ENCODE results near the gene EIF2B5.
"Not testable (repeated sequence)": the region's sequence is repeated elsewhere in the genome, so short reads cannot be mapped to it uniquely, and the experiment has no call there.

Gene EIF2B5

DNA sequence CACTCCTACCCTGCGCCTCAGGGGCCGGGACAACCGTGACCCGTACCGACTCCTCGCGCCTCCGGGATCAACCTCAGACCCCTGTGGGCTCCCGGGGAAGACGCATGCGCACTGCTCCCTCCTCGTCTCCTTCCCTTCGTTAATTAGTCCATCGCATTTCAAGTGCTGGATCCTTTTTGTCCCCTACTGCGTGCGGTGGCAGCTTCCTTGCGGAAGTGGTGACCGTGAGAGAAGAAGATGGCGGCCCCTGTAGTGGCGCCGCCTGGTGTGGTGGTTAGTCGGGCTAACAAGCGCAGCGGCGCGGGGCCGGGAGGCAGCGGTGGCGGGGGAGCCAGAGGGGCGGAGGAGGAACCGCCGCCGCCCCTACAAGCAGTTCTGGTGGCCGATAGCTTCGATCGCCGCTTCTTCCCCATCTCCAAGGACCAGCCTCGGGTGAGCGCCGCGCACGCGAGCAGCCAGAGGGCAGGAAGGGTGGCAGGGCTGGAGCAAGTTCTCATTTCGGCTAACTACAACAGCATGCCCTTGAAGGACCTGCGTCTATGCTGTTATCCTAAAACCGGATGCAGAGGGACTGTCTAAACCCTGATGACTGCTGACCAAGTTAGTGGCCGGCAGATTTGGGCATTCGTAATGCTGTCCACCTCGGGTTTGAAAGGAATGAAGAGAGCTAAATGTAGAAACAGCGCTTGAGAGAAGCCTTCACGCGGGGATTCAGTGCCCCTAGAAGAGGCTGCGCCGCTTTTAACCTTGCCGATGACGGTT is at the start of gene EIF2B5:
Gene EIF2B5, plus strand, starts transcription at position 210 of the 762 bp plus-strand sequence. Its CDS starts 28 bp downstream, at position 238.
- DNase-seq (ENCODE audit: low spot score) = peak; percentile 95

DNA sequence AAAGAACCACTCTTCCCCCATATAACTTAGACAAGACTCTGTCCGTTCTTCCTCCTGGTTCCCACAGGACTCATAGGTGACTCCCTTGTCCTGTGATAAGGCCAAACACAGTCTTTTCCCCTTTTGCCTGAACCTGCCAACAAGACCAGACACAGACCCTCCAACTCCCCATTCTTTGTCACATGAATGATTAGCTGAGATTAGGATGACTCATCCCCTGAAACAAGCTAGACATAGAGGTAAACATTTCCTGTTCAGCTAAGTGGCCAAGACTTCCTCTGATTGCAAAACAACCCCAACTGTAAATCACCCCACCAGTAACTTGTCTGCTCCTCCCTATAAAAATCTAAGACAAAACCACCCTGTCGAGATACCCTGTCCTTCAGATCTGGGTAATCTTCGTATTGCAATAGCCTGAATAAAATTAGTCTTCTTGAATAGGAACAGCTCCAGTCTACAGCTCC is 49.7 kb upstream of the EIF2B5 start:
- DNase-seq (ENCODE audit: low spot score) = peak; percentile 61

DNA sequence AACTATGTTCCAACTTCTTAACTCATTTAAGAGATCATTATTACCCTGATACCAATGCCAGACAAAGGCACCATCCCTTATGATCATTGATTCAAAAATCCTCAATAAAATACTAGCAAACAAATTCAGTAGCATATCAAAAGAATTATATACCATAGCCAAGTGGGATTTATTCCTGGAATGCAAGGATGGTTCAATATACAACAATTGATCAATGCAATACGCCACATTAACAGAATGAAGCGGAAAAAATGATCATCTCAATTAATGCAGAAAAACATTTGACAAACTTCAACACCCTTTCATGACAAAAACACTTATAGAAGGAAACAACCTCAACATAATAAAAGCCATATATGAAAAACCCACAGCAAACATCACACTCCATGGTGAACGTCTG is 43.0 kb upstream of the EIF2B5 start:
- DNase-seq (ENCODE audit: low spot score) = no peak

DNA sequence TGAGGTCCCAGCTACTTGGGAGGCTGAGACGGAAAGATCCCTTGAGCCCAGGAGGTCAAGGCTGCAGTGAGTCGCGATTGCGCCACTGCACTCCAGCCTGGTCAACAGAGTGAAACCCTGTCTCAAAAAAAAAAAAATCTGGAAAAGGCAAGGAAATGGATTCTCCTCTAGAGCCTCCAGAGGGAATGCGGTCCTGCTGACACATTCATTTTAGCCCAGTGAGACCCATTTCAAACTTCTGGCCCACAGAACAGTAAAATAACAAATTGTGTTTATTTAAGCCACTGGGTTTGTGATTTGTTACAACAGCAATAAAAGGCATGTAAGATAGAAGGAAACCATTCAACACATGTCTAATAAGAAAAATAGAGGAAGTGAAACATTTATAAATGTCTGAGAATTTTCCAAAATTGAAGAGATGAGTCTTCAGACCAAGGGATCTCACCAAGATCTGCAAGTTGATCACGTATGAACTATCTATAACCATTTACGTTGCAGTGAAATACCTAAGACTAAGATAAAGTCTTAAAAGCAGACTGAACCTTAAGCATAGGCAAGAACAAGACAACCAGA is 38.3 kb upstream of the EIF2B5 start, which contains the start of gene HTR3E:
Gene HTR3E, plus strand, starts transcription at position 254 of the 573 bp plus-strand sequence. CDS start 466 bp downstream, outside the sequence.
- DNase-seq (ENCODE audit: low spot score) = no peak

DNA sequence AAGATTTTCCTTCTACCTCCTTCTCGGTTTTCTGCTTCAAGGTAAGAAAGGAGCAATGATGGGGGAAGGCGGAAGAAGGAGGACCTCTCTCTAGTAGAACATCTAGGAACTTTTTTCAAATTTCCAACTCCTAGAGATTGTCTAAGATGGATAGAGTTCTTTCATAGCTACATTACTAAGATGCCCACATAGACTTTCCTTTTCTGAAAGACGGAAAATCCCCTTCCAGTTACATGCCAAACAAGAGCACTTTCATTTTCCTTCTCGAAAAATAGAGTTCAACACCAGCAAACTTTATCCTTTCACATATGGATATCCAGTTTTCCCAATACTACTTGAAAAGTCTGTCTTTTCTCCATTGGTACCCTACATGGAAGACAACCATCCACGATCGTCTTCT is 37.6 kb upstream of the EIF2B5 start:
- DNase-seq (ENCODE audit: low spot score) = no peak

DNA sequence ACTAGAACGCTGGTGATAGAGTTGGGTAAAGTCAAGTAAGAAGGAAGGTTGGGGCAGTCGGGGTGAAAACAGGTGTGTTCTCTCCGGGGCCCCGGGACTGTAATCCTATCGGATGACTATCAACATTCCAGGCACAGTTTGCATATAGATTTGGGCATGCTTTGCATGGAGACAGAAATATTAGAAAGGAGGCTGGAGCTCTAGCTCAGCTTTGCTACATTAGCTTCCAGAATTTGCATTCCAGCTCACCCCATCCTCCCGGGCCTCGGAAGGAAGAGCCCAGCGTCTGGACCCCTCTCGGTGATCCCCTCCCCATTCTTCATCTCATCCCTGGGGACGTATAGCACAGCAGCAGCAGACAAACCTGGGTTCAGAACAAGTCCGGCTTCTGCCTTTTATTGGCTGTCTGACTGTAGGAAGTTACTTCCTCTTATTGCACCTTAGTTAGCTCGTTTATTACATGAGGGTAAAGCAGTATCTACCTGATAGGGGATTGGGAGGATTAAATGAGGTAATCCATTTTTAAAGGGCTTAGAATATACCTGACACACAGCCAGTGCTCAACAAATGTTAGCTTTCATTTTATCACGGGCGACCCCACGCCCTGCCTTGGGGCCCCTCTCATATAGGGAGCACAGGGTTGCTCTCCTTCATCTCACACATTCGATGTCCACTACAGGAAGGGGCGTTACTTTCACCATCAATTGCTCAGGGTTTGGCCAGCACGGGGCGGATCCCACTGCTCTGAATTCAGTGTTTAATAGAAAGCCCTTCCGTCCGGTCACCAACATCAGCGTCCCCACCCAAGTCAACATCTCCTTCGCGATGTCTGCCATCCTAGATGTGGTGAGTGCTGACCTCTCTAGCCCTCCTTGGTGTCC is 35.1 kb upstream of the EIF2B5 start:
- DNase-seq (ENCODE audit: low spot score) = no peak

DNA sequence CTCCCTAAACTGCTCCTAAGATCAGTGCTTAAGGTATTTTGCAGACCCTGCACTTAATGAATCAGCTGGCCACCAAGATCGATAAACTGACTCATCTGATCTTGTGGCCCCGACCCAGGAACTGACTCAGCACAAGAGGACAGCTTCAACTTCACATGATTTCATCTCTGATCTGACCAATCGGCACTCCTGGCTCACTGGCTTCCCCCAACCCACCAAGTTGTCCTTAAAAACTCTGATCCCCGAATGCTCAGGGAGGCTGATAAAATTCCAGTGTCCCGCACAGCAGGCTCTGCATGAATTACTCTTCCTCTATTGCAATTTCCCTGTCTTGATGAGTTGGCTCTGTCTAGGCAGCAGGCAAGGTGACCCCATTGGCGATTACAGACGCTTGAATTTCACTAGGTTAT is 24.8 kb upstream of the EIF2B5 start:
- no peak for DNase-seq (ENCODE audit: low spot score)

DNA sequence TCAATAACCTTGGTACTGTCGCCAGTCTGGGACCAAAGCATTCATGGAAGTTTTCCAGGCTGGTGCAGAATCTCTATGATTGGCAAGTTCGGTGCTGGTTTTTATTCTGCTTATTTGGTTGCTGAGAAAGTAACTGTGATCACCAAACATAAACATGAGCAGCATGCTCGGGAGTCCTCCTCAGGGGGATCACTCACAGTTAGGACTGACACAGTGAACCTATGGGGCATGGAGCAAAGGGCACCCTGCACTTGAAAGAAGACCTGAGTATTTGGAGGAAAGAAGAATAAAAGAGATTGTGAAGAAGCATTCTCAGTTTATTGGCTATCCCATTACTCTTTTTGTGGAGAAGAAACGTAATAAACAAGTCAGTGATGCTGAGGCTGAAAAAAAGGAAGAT is 19.1 kb upstream of the EIF2B5 start:
- no peak for DNase-seq (ENCODE audit: low spot score)

DNA sequence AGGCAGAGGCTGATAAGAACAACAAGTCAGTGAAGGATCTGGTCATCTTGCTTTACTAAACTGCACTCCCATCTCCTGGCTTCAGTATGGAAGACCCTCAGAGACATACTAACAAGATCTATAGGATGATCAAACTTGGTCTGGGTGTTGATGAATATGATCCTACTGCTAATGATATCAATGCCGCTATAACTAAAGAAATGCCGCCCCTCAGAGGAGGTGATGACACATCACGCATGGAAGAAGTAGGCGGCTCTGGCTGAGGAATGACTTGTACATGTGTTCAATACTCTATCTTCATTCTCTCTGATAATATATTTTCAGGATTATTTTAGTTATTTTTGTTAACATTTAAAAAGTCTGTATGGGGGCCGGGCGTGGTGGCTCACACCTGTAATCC is 17.5 kb upstream of the EIF2B5 start:
- DNase-seq (ENCODE audit: low spot score) = no peak

DNA sequence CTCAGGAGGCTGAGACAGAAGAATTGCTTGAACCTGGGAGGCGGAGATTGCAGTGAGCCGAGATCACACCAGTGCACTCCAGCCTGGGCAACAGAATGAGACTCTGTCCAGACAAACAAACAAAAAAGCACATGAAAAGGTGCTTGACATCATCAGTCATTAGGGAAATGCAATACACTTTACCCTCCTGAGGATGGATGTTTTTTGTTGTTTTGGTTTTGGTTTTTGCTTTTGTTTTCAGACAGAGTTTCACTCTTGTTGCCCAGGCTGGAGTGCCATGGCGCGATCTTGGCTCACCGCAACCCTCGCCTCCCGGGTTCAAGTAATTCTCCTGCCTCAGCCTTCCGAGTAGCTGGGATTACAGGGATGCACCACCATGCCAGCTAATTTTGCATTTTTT is 14.1 kb upstream of the EIF2B5 start:
- DNase-seq (ENCODE audit: low spot score) = not testable (repeated sequence)

DNA sequence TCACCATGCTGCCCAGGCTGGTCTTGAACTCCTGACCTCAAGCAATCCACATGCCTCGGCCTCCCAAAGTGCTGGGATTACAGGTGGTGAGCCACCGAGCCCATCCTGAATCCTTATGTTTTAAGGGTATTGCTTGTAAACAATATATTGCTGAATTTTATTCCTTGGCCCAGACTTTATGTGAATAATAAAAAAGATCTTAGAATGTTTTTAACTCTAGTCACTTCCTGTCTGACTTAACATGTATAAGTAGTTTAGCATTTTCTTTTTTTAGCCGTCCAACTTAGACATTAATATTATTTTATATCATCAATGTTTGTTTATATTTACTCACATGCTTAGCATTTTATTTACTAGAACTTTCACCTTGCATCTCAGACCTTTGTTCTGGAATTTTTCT is 9.2 kb upstream of the EIF2B5 start:
- no peak for DNase-seq (ENCODE audit: low spot score)

DNA sequence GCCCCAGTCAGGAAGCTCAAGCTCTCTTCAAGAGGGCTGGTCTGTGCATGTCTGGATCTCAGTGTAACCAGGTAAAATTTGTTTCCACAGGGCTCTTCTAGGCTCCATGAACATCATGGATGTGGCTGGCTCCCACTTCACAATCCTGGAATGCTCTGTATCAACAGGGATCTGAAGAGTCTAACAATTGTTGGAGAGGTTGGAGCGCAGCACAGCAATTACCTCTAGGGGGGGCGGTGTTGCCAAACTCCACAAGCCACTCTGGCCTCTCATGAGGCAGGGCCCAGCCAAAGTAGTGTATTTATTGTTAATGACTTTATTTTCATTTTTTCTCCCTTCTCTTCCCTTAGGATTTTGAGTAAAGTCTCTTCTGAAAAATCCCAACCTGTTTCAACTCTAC is 6.1 kb upstream of the EIF2B5 start:
- DNase-seq (ENCODE audit: low spot score) = no peak

DNA sequence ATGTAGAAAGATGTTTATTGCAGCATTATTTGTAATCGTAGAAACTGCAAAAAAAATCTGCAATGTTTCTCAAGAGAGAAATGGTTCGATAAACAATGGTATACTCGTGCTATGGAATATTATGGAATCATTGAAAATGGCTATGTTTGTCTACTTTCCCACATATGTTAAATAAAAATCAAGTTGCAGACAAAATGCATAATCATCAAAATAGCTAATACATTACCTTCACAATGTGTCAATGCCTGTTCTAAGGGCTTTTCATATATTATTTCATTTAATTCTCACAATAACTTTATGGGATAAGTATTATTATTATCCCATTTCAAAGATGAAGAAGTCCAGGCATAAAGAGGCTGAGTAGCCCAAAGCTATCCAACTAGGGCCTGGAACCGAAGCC is 2.2 kb upstream of the EIF2B5 start:
- DNase-seq (ENCODE audit: low spot score) = no peak

DNA sequence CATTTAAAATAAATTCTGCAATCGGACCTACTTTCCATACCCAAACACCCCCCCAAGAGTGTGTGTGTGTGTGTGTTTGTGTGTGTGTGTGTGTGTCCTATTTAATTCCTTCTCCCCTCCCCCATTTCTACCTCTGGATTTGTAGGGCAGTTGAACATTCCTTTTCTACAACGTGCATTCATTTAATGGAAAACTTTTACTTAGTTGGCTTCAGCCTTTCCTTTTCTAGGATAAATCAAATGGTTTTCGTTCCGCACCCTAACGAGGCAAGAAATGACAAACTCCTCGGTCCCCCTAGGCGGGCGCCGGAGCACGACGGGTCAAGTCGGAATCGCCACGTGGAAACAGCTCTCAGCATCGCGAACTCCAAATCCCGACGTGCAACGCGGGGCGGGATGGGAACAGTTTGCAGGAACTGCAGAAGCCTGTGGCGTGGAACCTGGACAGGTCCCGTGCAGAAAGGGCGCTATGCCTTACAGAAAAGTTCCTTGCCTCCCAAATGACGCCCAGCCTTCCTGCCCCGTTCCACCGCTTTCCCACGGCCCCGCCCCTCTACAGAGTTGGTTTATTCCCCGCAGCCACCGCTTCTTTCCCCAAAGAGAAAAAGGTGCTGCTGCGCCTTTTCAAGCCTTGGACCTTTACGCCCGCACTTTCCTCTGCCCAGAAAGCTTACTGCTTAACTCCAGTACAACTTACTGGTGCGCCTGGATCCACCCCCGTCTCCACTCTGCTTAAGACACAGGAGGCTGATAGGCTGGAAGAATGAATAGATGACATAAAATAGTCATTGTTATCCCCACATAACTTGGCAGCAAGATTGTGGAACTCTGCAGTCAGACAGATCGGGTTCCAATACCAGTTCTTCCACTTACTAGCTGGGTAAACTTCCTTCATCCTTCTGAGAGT is 1.1 kb upstream of the EIF2B5 start:
- DNase-seq (ENCODE audit: low spot score) = peak; percentile 67

DNA sequence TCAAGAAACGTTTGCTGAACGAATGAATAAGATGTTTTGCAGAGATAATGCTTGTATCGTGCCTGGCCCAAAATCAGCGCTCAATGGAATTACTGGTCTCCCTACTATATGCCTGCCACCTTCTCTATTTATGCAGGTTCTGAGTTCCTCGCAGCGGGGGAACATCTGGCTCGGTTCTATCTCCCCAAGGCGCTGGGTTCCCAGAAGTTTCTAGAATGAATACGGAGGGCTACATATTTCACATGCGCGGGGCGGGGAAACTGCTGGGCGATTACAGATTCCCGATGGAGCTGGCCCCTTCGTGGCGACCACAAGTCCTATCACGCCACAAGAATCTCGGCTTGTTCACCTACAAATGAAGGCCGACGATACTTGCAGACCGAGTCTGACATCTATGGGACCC is 411 bp upstream of the EIF2B5 start:
- no peak for DNase-seq (ENCODE audit: low spot score)

DNA sequence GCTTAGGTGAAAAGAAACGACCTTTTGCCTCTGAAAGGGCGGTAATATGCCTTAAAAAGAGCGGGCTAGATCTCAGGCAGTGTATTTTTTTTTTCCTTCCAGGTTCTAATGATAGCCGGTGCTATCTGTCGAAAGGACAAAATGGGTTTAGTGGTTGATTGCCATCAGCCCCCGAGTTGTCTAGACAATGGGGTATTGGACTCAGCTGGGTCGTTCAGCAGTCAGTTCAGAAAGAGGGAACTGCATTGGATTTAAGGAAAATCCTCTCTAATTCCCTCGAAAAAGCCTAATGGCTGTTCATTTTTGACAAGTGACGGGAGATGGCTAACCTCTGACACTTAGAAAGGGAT is 728 bp downstream of the EIF2B5 start:
- no peak for DNase-seq (ENCODE audit: low spot score)

DNA sequence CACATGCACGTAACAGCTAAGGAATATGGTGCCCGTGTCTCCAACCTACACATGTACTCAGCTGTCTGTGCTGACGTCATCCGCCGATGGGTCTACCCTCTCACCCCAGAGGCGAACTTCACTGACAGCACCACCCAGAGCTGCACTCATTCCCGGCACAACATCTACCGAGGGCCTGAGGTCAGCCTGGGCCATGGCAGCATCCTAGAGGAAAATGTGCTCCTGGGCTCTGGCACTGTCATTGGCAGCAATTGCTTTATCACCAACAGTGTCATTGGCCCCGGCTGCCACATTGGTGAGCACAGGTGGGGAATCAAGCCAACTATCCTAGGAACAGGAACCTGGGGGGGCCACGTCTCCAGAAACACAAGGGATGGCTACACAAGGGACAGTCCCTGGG is 5.3 kb downstream of the EIF2B5 start:
- DNase-seq (ENCODE audit: low spot score) = no peak

DNA sequence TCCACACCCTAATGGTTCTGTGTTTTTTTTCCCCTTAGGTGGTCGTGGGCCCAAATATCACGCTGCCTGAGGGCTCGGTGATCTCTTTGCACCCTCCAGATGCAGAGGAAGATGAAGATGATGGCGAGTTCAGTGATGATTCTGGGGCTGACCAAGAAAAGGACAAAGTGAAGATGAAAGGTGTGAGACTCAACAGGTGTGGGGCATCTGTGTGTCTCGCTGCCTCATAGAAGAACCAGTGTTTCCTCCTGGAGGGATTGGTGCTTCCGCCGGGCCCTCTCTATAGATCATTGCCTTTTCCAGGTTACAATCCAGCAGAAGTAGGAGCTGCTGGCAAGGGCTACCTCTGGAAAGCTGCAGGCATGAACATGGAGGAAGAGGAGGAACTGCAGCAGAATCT is 7.0 kb downstream of the EIF2B5 start:
- DNase-seq (ENCODE audit: low spot score) = no peak

DNA sequence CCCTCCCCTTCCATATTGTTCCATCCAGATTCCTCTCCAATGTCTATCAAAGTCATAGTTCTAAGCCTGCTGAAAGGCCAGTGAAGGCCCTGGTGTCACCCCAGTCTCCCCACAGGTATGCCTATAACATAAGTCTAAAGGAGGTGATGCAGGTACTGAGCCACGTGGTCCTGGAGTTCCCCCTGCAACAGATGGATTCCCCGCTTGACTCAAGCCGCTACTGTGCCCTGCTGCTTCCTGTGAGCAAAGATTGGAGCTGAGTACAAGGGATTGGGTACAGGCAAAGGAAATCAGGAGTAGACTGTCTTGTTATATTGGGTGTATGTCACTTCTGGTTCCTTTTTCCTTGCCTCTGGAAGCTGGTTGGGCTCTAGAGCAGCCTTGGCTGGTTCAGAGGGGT is 8.2 kb downstream of the EIF2B5 start:
- DNase-seq (ENCODE audit: low spot score) = no peak

DNA sequence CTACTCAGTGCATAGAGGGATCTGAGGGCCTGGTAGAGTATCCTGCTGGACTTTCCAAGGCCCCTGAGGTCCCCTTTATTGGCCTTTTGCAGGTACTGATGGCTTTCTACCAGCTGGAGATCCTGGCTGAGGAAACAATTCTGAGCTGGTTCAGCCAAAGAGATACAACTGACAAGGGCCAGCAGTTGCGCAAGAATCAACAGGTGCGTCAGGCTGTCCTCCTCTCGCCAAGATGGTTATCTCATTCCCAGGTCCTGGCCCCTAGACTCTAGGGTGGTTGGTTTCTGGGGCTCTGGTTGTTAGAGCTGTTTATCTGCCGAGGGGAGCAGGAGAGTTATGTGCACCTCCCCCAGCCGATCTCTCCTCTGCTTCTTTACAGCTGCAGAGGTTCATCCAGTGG is 9.3 kb downstream of the EIF2B5 start:
- DNase-seq (ENCODE audit: low spot score) = no peak

DNA sequence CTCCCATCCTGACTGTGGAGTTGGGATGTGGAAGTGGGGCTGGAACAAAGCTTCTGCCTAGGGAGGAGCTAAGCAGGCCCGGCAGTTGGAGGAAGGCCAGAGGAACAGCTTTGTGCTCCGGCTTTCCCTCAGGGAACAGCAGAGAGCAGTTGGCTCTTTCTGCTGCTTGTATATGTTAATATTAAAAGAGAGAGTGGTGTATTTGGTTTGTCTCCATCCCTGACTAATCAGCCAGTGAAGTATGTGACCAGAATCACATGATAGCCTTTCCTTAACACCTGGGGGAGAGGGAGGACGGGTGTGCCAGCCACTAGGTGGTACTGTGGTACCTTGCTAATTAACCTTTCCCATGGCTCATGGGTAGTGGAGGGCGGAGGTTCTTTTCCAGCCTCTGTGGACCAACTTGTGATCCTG is 10.0 kb downstream of the EIF2B5 start:
- no peak for DNase-seq (ENCODE audit: low spot score)

DNA sequence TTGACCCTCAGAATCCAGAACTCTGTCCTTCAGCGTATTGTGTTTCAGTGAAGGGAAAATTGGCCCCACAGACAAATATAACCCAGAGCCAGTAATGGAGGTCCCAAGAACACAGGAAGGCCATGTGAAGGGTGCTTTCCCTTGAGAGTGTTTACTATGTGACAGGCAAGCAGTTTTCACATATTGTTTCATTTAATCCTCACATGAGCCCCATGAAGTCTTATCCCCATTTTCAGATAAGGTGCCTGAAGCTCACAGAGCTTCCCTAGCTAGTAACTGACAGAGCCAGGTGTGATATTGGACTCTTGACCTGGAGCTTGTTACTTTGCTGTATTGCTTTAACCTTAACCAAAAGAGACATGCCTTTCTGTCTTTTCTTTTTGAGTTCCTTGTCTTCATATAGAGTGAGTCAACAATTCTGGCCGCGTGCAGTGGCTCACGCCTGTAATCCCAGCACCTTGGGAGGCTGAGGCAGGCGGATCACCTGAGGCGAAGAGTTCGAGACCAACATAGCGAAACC is 10.7 kb downstream of the EIF2B5 start:
- no peak for DNase-seq (ENCODE audit: low spot score)

Data from kidney capillary endothelial cell (primary cell).